WERI-Rb-1 (cell line): ENCODE data around the gene ZNF274.

Experiments
- DNase-seq: peaks from one replicate; pipeline ENCODE4 v3.0.0-alpha.2; 2020
- H3K27ac ChIP-seq: fragments of 250-450 bp; sonication (Bioruptor Pico); 2 replicates; pipeline ENCODE4 v1.5.1; 2020; ENCODE audit warnings: mild to moderate bottlenecking, moderate library complexity
- H3K27me3 ChIP-seq: fragments of 250-450 bp; sonication (Bioruptor Pico); 2 replicates; pipeline ENCODE4 v1.5.1; 2021; ENCODE audit warnings: mild to moderate bottlenecking, low read depth, moderate library complexity; ENCODE audit not compliant: insufficient read depth, severe bottlenecking
- H3K36me3 ChIP-seq: fragments of 250-450 bp; sonication (Bioruptor Pico); 2 replicates; pipeline ENCODE4 v1.5.1; 2020; ENCODE audit warnings: mild to moderate bottlenecking, moderate library complexity
- H3K4me3 ChIP-seq: 2 replicates; pipeline ENCODE4 v1.5.1; 2011; ENCODE audit warnings: low read depth, mild to moderate bottlenecking, control low read depth, low read length
- H3K9me3 ChIP-seq: fragments of 250-450 bp; sonication (Bioruptor Pico); 2 replicates; pipeline ENCODE4 v1.5.1; 2021; ENCODE audit warnings: mild to moderate bottlenecking, moderate library complexity; ENCODE audit not compliant: severe bottlenecking
- TF ChIP-seq, protein P1 (sequence below): IDR thresholded peaks from 2 replicates; pipeline ENCODE4 v1.5.1; 2011; ENCODE audit warnings: low read depth, mild to moderate bottlenecking, control low read depth, inconsistent platforms, low read length

ZNF274 gene

DNA sequence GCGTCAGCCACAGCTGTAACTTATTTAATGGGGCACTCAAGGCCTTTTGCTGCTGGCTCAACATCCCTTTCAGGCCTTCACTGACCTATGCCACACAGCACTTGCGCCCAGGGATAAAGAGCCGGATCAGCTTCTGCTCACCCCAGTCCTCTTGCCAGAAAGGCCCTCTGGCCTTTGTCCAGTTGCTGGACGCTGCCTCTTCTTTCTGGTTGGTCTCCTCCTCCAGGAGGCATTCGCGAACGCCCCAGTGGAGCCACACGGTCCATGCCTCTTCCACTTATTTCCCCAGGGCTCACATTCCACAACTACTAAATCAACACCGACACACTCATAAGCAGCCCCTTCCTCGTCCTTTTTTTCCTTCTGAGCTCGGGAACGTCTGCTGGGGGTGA lies 28.6 kb upstream of the ZNF274 start:
- peak overlapping the region; percentile 94 for H3K4me3 ChIP-seq
- peak overlapping the region; percentile 78 for H3K27ac ChIP-seq
- peak; percentile 16 for DNase-seq
- peaks cover 6% of the 10 kb centered on the region for H3K9me3 ChIP-seq
- no peaks in the 10 kb centered on the region for H3K27me3 ChIP-seq
- H3K36me3 ChIP-seq, result no peaks in the 10 kb centered on the region
- TF ChIP-seq, protein P1, sequence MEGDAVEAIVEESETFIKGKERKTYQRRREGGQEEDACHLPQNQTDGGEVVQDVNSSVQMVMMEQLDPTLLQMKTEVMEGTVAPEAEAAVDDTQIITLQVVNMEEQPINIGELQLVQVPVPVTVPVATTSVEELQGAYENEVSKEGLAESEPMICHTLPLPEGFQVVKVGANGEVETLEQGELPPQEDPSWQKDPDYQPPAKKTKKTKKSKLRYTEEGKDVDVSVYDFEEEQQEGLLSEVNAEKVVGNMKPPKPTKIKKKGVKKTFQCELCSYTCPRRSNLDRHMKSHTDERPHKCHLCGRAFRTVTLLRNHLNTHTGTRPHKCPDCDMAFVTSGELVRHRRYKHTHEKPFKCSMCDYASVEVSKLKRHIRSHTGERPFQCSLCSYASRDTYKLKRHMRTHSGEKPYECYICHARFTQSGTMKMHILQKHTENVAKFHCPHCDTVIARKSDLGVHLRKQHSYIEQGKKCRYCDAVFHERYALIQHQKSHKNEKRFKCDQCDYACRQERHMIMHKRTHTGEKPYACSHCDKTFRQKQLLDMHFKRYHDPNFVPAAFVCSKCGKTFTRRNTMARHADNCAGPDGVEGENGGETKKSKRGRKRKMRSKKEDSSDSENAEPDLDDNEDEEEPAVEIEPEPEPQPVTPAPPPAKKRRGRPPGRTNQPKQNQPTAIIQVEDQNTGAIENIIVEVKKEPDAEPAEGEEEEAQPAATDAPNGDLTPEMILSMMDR, result no peak

- Histone ChIP-seq H3K9me3 (peaks cover 6% of the 10 kb centered on the region), H3K27me3 (no peaks in the 10 kb centered on the region), H3K27ac (peak overlapping the region; percentile 78), H3K36me3 (no peaks in the 10 kb centered on the region), H3K4me3 (peak overlapping the region; percentile 94)
- DNase-seq, result peak; percentile 95
- TF ChIP-seq, protein P1, result peak; percentile 80
Observed at GRCh38 chr19:58154679-58155648, 27.9 kb upstream of the ZNF274 start.

DNA sequence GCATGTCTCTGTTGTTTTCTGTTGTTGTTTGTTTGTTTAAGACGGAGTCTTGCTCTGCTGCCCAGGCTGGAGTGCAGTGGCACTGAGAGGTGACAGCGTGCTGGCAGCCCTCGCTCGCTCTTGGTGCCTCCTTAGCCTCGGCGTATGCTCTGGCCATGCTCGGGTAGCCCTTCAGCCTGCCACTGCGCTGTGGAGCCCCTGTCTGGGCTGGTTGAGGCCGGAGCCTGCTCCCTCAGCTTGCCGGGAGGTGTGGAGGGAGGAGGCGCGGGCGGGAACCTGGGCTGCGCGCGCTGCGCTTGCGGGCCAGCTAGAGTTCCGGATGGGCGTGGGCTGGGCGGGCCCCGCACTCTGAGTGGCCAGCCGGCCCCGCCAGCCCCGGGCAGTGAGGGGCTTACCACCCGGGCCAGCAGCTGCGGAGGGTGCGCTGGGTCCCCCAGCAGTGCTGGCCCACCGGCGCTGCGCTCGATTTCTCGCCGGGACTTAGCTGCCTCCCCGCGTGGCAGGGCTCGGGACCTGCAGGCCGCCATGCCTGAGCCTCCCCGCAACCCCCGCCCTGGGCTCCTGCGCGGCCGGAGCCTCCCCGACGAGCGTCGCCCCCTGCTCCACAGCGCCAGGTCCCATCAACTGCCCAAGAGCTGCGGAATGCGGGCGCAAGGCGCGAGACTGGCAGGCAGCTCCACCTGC lies 25.7 kb upstream of the ZNF274 start:
- Histone ChIP-seq H3K9me3 (peaks cover 17% of the 10 kb centered on the region), H3K4me3 (no peak overlapping the region), H3K27me3 (no peaks in the 10 kb centered on the region), H3K36me3 (no peaks in the 10 kb centered on the region), H3K27ac (no peak overlapping the region)
- DNase-seq, result no peak
- TF ChIP-seq, protein P1, result no peak

- DNase-seq, result no peak
- H3K4me3 ChIP-seq, result no peak overlapping the region
- H3K9me3 ChIP-seq, result peaks cover 64% of the 10 kb centered on the region
- H3K36me3 ChIP-seq, result no peaks in the 10 kb centered on the region
- H3K27ac ChIP-seq, result no peak overlapping the region
- TF ChIP-seq, protein P1, result no peak
- H3K27me3 ChIP-seq, result no peaks in the 10 kb centered on the region
Observed at GRCh38 chr19:58166268-58166667, 16.6 kb upstream of the ZNF274 start.

DNA sequence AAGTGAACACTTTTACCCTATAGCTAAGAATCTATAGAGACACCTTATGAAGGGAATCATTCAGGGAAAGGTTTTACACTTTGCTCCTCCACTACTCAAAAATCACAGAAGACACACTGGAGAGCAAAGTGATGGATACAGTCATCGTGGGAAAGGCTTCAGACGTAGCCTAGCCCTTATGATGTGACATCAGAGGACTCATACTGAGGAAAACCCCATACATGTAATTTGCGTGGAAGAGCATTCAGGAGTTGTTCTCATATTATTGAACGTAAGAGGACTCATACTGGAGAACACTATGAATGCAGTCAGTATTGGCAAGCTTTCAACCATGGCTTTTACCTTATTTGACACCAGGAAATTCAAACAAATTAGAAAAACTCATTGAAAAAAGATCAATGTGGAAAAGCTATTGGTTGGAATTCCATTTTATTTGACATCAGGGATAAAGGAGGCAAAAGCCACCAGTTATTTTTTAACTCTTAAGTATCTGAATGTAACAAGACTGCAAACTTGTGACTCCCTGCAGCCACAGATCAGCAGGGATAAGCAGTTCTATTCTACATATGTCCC lies 16.1 kb upstream of the ZNF274 start:
- Histone ChIP-seq H3K9me3 (peaks cover 68% of the 10 kb centered on the region), H3K27ac (no peak overlapping the region), H3K36me3 (no peaks in the 10 kb centered on the region), H3K4me3 (no peak overlapping the region), H3K27me3 (no peaks in the 10 kb centered on the region)
- TF ChIP-seq, protein P1, result no peak
- no peak for DNase-seq
